HCT116 (cell line): ENCODE measurements around the gene TIE1. TPM values are rescaled to one million over a fixed set of nuclear protein-coding genes. Genes with fewer than 3 reads are reported as not detected.

ENCODE experiments used
- ATAC-seq: fragments of 200-7000 bp; cut with Tn5 transposase; 2 replicates; pipeline ENCODE4 v1.9.1; 2020; ENCODE audit warnings: mild to moderate bottlenecking, moderate library complexity
- BruUV-seq: library from RNA; stranded (reverse); fragments of 400-500 nt; replicated peaks from 2 replicates; lab custom pipeline; 2021; lab: Mats Ljungman, UMichigan
- CTCF ChIA-PET: fragments of 300-600 bp; sonication (Branson Sonifier 250); formaldehyde crosslinking; loops from one replicate; lab custom pipeline; 2021; ENCODE audit warnings: antibody characterized with exemption; lab: Charles Lee
- POLR2A ChIA-PET: fragments of 300-600, 350-600 bp; sonication (Branson Sonifier 250); formaldehyde crosslinking; loops from one replicate; lab custom pipeline; 2021; ENCODE audit warnings: antibody characterized with exemption; lab: Charles Lee
- RAD21 ChIA-PET, 2 experiments: fragments of 300-600 bp; sonication (Branson Sonifier 250); formaldehyde crosslinking; loops; one replicate each; lab custom pipeline; 2023; ENCODE audit warnings: low total read pairs in 2 of 2; ENCODE audit not compliant: uncharacterized antibody in 2 of 2, unreplicated experiment in 2 of 2, low non-redundant PET in 1 of 2; lab: Charles Lee
- DNase-seq: peaks from one replicate; pipeline ENCODE4 v3.0.0-alpha.2; 2010; ENCODE audit warnings: low read depth, low spot score
- H2AFZ ChIP-seq: fragments of 200-600 bp; shearing (Covaris generic), sonication (generic); 2 replicates; pipeline ENCODE4 v1.6.1; 2017; ENCODE audit warnings: low read depth, mixed run types, mixed read lengths, antibody characterized with exemption, low read length; ENCODE audit not compliant: poor library complexity, severe bottlenecking
- H3K27ac ChIP-seq: 2 replicates; pipeline ENCODE4 v1.5.1; 2012; ENCODE audit warnings: low read depth, low read length
- H3K27me3 ChIP-seq: fragments of 200-600 bp; sonication (generic); 2 replicates; pipeline ENCODE4 v1.6.1; 2016; ENCODE audit warnings: mixed run types, low read length, mixed read lengths; ENCODE audit not compliant: insufficient read depth
- H3K36me3 ChIP-seq, 2 experiments: fragments of 200-500 bp in 1 of 2; fragments of 200-600 bp in 1 of 2; sonication (Bioruptor generic) in 1 of 2; sonication (generic) in 1 of 2; 2 replicates each; pipeline versions ENCODE4 v1.5.1 to v1.6.1; 2014 to 2016; ENCODE audit warnings: low read length in 2 of 2, inconsistent platforms in 1 of 2, mixed read lengths in 1 of 2, mixed run types in 1 of 2; ENCODE audit not compliant: insufficient read depth in 2 of 2, control insufficient read depth in 1 of 2
- H3K4me1 ChIP-seq, 2 experiments: fragments of 200-600 bp in 1 of 2; sonication (generic) in 1 of 2; 2 replicates each; pipeline versions ENCODE4 v1.5.1 to v1.6.1; 2012 to 2017; ENCODE audit warnings: low read length in 2 of 2, inconsistent platforms in 1 of 2, mild to moderate bottlenecking in 1 of 2, mixed read lengths in 1 of 2, mixed run types in 1 of 2, moderate library complexity in 1 of 2; ENCODE audit not compliant: insufficient read depth in 2 of 2, control insufficient read depth in 1 of 2
- H3K4me2 ChIP-seq: fragments of 200-600 bp; sonication (generic); 2 replicates; pipeline ENCODE4 v1.6.1; 2017; ENCODE audit warnings: mixed run types, low read length, mixed read lengths
- H3K4me3 ChIP-seq, 2 experiments: fragments of 200-600 bp in 1 of 2; sonication (generic) in 1 of 2; replicated peaks in 1 of 2; 2 replicates each; pipeline ENCODE4 v1.5.1; 2011 to 2016; ENCODE audit warnings: low read length in 2 of 2, control low read depth in 1 of 2, low read depth in 1 of 2, mild to moderate bottlenecking in 1 of 2, mixed read lengths in 1 of 2, mixed run types in 1 of 2
- H3K79me2 ChIP-seq: fragments of 200-600 bp; sonication (generic); 2 replicates; pipeline ENCODE4 v1.6.1; 2017; ENCODE audit warnings: mild to moderate bottlenecking, mixed run types, low read length, moderate library complexity, mixed read lengths; ENCODE audit not compliant: insufficient read depth
- H3K9ac ChIP-seq: fragments of 200-600 bp; sonication (generic); 2 replicates; pipeline ENCODE4 v1.6.1; 2016; ENCODE audit warnings: low read length, mixed read lengths
- H3K9me2 ChIP-seq: fragments of 200-600 bp; sonication (generic), shearing (Covaris generic); 2 replicates; pipeline ENCODE4 v1.6.1; 2017; ENCODE audit warnings: mixed run types, mild to moderate bottlenecking, moderate library complexity; ENCODE audit not compliant: insufficient read depth
- H3K9me3 ChIP-seq, 2 experiments: fragments of 200-500 bp in 1 of 2; fragments of 200-600 bp in 1 of 2; sonication (Bioruptor generic) in 1 of 2; sonication (generic) in 1 of 2; 2 replicates each; pipeline ENCODE4 v1.6.1; 2014 to 2017; ENCODE audit warnings: low read length in 2 of 2, mixed read lengths in 2 of 2, inconsistent platforms in 1 of 2, low read depth in 1 of 2, mild to moderate bottlenecking in 1 of 2, mixed run types in 1 of 2, moderate library complexity in 1 of 2; ENCODE audit not compliant: control insufficient read depth in 1 of 2, insufficient read depth in 1 of 2
- H4K20me1 ChIP-seq: fragments of 200-600 bp; sonication (generic), shearing (Covaris generic); 2 replicates; pipeline ENCODE4 v1.6.1; 2017; ENCODE audit warnings: mixed run types, mild to moderate bottlenecking, moderate library complexity; ENCODE audit not compliant: insufficient read depth
- CEBPB ChIP-seq: IDR thresholded peaks from 2 replicates; pipeline ENCODE4 v1.6.1; 2012; ENCODE audit warnings: low read depth
- EGR1 ChIP-seq: IDR thresholded peaks from 2 replicates; pipeline ENCODE4 v1.6.1; 2012; ENCODE audit warnings: low read depth
- EZH2 ChIP-seq: fragments of 200-600 bp; sonication (generic); IDR thresholded peaks from 2 replicates; pipeline ENCODE4 v1.6.1; 2017; ENCODE audit warnings: antibody characterized with exemption, mixed run types
- EZH2phosphoT487 ChIP-seq: fragments of 200-600 bp; IDR thresholded peaks from 2 replicates; pipeline ENCODE4 v1.6.1; 2018; ENCODE audit warnings: antibody characterized with exemption, borderline replicate concordance
- JUND ChIP-seq: IDR thresholded peaks from 2 replicates; pipeline ENCODE4 v1.6.1; 2012
- MAX ChIP-seq: IDR thresholded peaks from 2 replicates; pipeline ENCODE4 v1.6.1; 2012
- POLR2AphosphoS5 ChIP-seq: IDR thresholded peaks from 2 replicates; pipeline ENCODE4 v1.6.1; 2011; ENCODE audit warnings: mild to moderate bottlenecking, low read depth, low read length, moderate library complexity
- REST ChIP-seq: IDR thresholded peaks from 2 replicates; pipeline ENCODE4 v1.6.1; 2012; ENCODE audit warnings: low read depth
- SP1 ChIP-seq: IDR thresholded peaks from 2 replicates; pipeline ENCODE4 v1.6.1; 2012; ENCODE audit warnings: low read depth
- SRF ChIP-seq: IDR thresholded peaks from 2 replicates; pipeline ENCODE4 v1.6.1; 2012; ENCODE audit warnings: low read depth
- YY1 ChIP-seq: IDR thresholded peaks from 2 replicates; pipeline ENCODE4 v1.6.1; 2011; ENCODE audit warnings: low read length, low read depth, moderate library complexity, mild to moderate bottlenecking; ENCODE audit not compliant: insufficient replicate concordance; ENCODE audit errors: extremely low read depth
- ZNF274 ChIP-seq: fragments of 200-500 bp; sonication (Bioruptor generic); IDR thresholded peaks from 2 replicates; pipeline ENCODE4 v1.6.1; 2014; ENCODE audit warnings: mild to moderate bottlenecking, low read depth, low read length, inconsistent platforms
- intact Hi-C: fragments of 100-400 bp; cut with micrococcal nuclease; formaldehyde crosslinking; loops from 2 replicates; pipeline ENCODE4 v1.10.0; 2022
- total RNA-seq: library from RNA; stranded (reverse); gene quantifications from one replicate; pipeline ENCODE4 v1.2.1, GENCODE V29; 2021; ENCODE audit not compliant: unreplicated experiment
- TF ChIP-seq, protein P1 (sequence below), 3 experiments: fragments of 200-600 bp in 1 of 3; sonication (generic) in 1 of 3; IDR thresholded peaks in 2 of 3; conservative IDR thresholded peaks in 1 of 3; 2 replicates each; pipeline ENCODE4 v1.5.1; 2012 to 2017; ENCODE audit warnings: low read depth in 2 of 3, low read length in 2 of 3, antibody characterized with exemption in 1 of 3, borderline replicate concordance in 1 of 3, control low read depth in 1 of 3, mild to moderate bottlenecking in 1 of 3, mixed read lengths in 1 of 3, mixed run types in 1 of 3, moderate library complexity in 1 of 3; ENCODE audit not compliant: insufficient read depth in 1 of 3

TIE1 gene
- total RNA-seq, 1 experiment from 2014 or later: not detected

DNA sequence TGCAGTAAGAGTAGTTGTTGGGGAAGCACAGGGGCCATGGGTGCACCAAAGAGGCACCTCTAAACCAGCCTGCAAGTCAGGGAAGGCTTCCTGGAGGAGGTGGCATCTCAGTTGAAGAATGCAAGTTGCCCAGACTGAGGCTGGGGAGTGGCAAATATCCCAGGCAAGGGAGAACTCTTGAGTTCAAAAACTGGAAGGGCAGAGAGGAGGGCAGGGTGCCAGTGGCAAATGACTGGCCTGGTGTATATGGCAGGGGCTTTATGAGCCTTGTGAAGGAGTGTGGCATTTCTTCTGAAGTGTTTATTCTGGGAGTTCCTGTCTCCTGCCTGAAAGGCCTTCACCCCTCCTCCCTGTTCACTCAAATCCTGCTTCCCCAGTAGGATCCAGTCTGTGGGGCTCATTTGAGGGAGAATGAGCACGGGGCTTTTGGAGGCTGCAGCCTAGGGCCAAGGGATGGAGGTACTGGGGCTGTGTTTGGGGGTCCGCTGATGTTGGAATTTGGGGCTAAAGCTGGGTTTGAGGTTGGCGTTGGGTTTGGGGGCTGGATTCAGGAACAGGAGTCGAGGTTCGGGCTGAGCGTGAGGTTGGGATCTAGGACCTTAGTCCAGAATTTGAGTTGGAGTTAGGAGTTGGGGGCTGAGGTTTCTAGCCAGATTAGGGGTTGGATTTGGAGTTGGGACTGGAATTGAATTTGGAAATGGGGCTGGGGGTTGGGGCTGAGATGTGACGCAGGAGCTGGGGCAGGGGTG, 31.0 kb upstream of the TIE1 start, which contains the start of gene TMEM125:
TSS of gene TMEM125 (plus strand) at position 357 of the 749 bp plus-strand sequence. CDS start 2,740 bp downstream, outside the sequence.
- Histone ChIP-seq H2AFZ (no peak within 1 kb of the TSS), H3K27me3 (no peaks in the 10 kb centered on the region), H3K9me3 (peaks cover 0 to 7% of the 10 kb centered on the region in 2 experiments; a peak in 1 of 4 replicates), H3K9me2 (no peaks in the 10 kb centered on the region), H3K36me3 (no peaks in the 10 kb centered on the region), H3K4me1 (peaks cover 15 to 32% of the 10 kb centered on the region in 2 experiments), H3K9ac (peak within 1 kb of the TSS; percentile 52), H3K79me2 (no peaks in the 10 kb centered on the region), H3K4me2 (peak within 1 kb of the TSS; percentile 85), H3K4me3 (peak within 1 kb of the TSS; percentile 54 to 61), H3K27ac (peak within 1 kb of the TSS; percentile 44), H4K20me1 (no peaks in the 10 kb centered on the region)
- no peak for DNase-seq
- BruUV-seq: TSS peak; percentile 82
- ChIA-PET CTCF (interaction anchor here (1.0 kb wide), 1 partner anchor 16 kb away, joined by 5 read pairs; the partner anchor contains the start of gene C1orf210), RAD21 (interaction anchor here in 1 of 2 experiments (0.5 kb wide), 1 partner anchor 142 kb away, joined by 3 read pairs; no protein-coding TSS in a partner anchor), POLR2A (no interaction called here)
- intact Hi-C loops: no loop called here
- TF ChIP-seq MAX (no peak), SRF (no peak), ZNF274 (no peak), CEBPB (no peak), JUND (no peak), EGR1 (no peak), YY1 (no peak), EZH2 (no peak), SP1 (no peak), REST (no peak), POLR2AphosphoS5 (no peak), EZH2phosphoT487 (no peak)
- TF ChIP-seq, protein P1, sequence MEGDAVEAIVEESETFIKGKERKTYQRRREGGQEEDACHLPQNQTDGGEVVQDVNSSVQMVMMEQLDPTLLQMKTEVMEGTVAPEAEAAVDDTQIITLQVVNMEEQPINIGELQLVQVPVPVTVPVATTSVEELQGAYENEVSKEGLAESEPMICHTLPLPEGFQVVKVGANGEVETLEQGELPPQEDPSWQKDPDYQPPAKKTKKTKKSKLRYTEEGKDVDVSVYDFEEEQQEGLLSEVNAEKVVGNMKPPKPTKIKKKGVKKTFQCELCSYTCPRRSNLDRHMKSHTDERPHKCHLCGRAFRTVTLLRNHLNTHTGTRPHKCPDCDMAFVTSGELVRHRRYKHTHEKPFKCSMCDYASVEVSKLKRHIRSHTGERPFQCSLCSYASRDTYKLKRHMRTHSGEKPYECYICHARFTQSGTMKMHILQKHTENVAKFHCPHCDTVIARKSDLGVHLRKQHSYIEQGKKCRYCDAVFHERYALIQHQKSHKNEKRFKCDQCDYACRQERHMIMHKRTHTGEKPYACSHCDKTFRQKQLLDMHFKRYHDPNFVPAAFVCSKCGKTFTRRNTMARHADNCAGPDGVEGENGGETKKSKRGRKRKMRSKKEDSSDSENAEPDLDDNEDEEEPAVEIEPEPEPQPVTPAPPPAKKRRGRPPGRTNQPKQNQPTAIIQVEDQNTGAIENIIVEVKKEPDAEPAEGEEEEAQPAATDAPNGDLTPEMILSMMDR (IDR thresholded peaks at IDR 0.05 in 2 of 3, conservative IDR thresholded peaks at IDR 0.05 in 1 of 3; ENCODE audit: borderline replicate concordance in 1 of 3, insufficient read depth in 1 of 3, low read depth in 2 of 3, low read length in 2 of 3): no peak
- ATAC-seq: no peak
